Measurements from ENCODE around the gene COX10.

- TF ChIP-seq CTCF (IDR thresholded peaks at IDR 0.05) (no peak), POLR2A (IDR thresholded peaks at IDR 0.05) (no peak), EP300 (IDR thresholded peaks at IDR 0.05) (no peak)
Observed at GRCh38 chr17:14121952-14122351, 52.6 kb downstream of the COX10 start.

Data from tibial nerve (tissue), 4 donors.